ENCODE results near the gene GOSR1.
"Not testable (repeated sequence)": the region's sequence is repeated elsewhere in the genome, so short reads cannot be mapped to it uniquely, and the experiment has no call there.

- TF ChIP-seq, protein P1, sequence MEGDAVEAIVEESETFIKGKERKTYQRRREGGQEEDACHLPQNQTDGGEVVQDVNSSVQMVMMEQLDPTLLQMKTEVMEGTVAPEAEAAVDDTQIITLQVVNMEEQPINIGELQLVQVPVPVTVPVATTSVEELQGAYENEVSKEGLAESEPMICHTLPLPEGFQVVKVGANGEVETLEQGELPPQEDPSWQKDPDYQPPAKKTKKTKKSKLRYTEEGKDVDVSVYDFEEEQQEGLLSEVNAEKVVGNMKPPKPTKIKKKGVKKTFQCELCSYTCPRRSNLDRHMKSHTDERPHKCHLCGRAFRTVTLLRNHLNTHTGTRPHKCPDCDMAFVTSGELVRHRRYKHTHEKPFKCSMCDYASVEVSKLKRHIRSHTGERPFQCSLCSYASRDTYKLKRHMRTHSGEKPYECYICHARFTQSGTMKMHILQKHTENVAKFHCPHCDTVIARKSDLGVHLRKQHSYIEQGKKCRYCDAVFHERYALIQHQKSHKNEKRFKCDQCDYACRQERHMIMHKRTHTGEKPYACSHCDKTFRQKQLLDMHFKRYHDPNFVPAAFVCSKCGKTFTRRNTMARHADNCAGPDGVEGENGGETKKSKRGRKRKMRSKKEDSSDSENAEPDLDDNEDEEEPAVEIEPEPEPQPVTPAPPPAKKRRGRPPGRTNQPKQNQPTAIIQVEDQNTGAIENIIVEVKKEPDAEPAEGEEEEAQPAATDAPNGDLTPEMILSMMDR (IDR thresholded peaks at IDR 0.05): not testable (repeated sequence)
- TF ChIP-seq POLR2A (IDR thresholded peaks at IDR 0.05): not testable (repeated sequence)
Observed at GRCh38 chr17:30446640-30447039, 30.6 kb upstream of the GOSR1 start.

Measured in thyroid gland (tissue), 4 donors.